H9 (cell line): ENCODE data around the gene CCDC40. TPM values are rescaled to one million over a fixed set of nuclear protein-coding genes. Genes with fewer than 3 reads are reported as not detected.

Experiments used
- DNase-seq: peaks from one replicate; pipeline ENCODE4 v3.0.0-alpha.2; 2017
- H2AFZ ChIP-seq: one replicate; pipeline ENCODE4 v1.6.1; 2013; ENCODE audit warnings: mild to moderate bottlenecking, low read length, control low read depth, moderate library complexity
- H2AK5ac ChIP-seq: 2 replicates; pipeline ENCODE4 v1.6.1; 2013; ENCODE audit warnings: low read length, control low read depth, mixed read lengths; ENCODE audit not compliant: insufficient read length
- H2BK120ac ChIP-seq: one replicate; pipeline ENCODE4 v1.6.1; 2013; ENCODE audit warnings: low read depth, mild to moderate bottlenecking, low read length, control low read depth, inconsistent platforms; ENCODE audit not compliant: poor library complexity, severe bottlenecking
- H2BK12ac ChIP-seq: 2 replicates; pipeline ENCODE4 v1.6.1; 2013; ENCODE audit warnings: low read length, control low read depth, mixed read lengths, low read depth; ENCODE audit not compliant: insufficient read length
- H2BK15ac ChIP-seq: 2 replicates; pipeline ENCODE4 v1.6.1; 2013; ENCODE audit warnings: low read depth, low read length, control low read depth
- H2BK20ac ChIP-seq: one replicate; pipeline ENCODE4 v1.6.1; 2013; ENCODE audit warnings: low read depth, mild to moderate bottlenecking, low read length, control low read depth, inconsistent platforms; ENCODE audit not compliant: poor library complexity, severe bottlenecking
- H2BK5ac ChIP-seq: 2 replicates; pipeline ENCODE4 v1.6.1; 2013; ENCODE audit warnings: low read length, control low read depth, mixed read lengths; ENCODE audit not compliant: insufficient read length
- H3K14ac ChIP-seq: 2 replicates; pipeline ENCODE4 v1.6.1; 2013; ENCODE audit warnings: low read length, control low read depth; ENCODE audit not compliant: insufficient read depth
- H3K18ac ChIP-seq: 2 replicates; pipeline ENCODE4 v1.6.1; 2013; ENCODE audit warnings: low read depth, mild to moderate bottlenecking, mixed read lengths, low read length, control low read depth; ENCODE audit not compliant: insufficient read length
- H3K23ac ChIP-seq: 2 replicates; pipeline ENCODE4 v1.6.1; 2013; ENCODE audit warnings: low read length, control low read depth, mixed read lengths, low read depth; ENCODE audit not compliant: insufficient read length
- H3K23me2 ChIP-seq: 2 replicates; pipeline ENCODE4 v1.6.1; 2013; ENCODE audit warnings: low read depth, mild to moderate bottlenecking, mixed read lengths, low read length, control low read depth; ENCODE audit not compliant: insufficient read length, poor library complexity, severe bottlenecking
- H3K27ac ChIP-seq: 2 replicates; pipeline ENCODE4 v1.5.1; 2013; ENCODE audit warnings: low read length, control low read depth, mixed read lengths, low read depth; ENCODE audit not compliant: insufficient read length
- H3K27me3 ChIP-seq: 2 replicates; pipeline ENCODE4 v1.6.1; 2013; ENCODE audit warnings: low read length, control low read depth, inconsistent platforms; ENCODE audit not compliant: insufficient read depth
- H3K4ac ChIP-seq: 2 replicates; pipeline ENCODE4 v1.6.1; 2013; ENCODE audit warnings: low read depth, mild to moderate bottlenecking, control low read depth, inconsistent platforms, low read length, moderate library complexity
- H3K4me1 ChIP-seq: 2 replicates; pipeline ENCODE4 v1.6.1; 2013; ENCODE audit warnings: low read length, control low read depth, inconsistent platforms; ENCODE audit not compliant: insufficient read depth
- H3K4me2 ChIP-seq: 2 replicates; pipeline ENCODE4 v1.6.1; 2013; ENCODE audit warnings: low read length, control low read depth, mixed read lengths; ENCODE audit not compliant: insufficient read length, insufficient read depth
- H3K56ac ChIP-seq: 2 replicates; pipeline ENCODE4 v1.6.1; 2013; ENCODE audit warnings: low read depth, mild to moderate bottlenecking, mixed read lengths, low read length, control low read depth; ENCODE audit not compliant: insufficient read length
- H3K79me1 ChIP-seq: 2 replicates; pipeline ENCODE4 v1.6.1; 2013; ENCODE audit warnings: low read depth, mild to moderate bottlenecking, moderate library complexity, low read length, control low read depth, inconsistent platforms; ENCODE audit not compliant: insufficient read depth, poor library complexity, severe bottlenecking
- H3K79me2 ChIP-seq: 2 replicates; pipeline ENCODE4 v1.6.1; 2013; ENCODE audit warnings: low read length, control low read depth, inconsistent platforms; ENCODE audit not compliant: insufficient read depth
- H3K9ac ChIP-seq: 2 replicates; pipeline ENCODE4 v1.6.1; 2013; ENCODE audit warnings: low read length, control low read depth, mixed read lengths; ENCODE audit not compliant: insufficient read length; ENCODE audit errors: extremely low read depth
- H3K9me3 ChIP-seq: one replicate; pipeline ENCODE4 v1.6.1; 2013; ENCODE audit warnings: low read depth, low read length, inconsistent platforms; ENCODE audit not compliant: control insufficient read depth
- H3T11ph ChIP-seq: one replicate; pipeline ENCODE4 v1.6.1; 2013; ENCODE audit warnings: mild to moderate bottlenecking, low read length, control low read depth, inconsistent platforms
- H4K20me1 ChIP-seq: one replicate; pipeline ENCODE4 v1.6.1; 2013; ENCODE audit not compliant: control insufficient read depth, insufficient read length, insufficient read depth
- H4K5ac ChIP-seq: 2 replicates; pipeline ENCODE4 v1.6.1; 2013; ENCODE audit warnings: low read depth, mild to moderate bottlenecking, mixed read lengths, low read length, control low read depth; ENCODE audit not compliant: insufficient read length
- H4K8ac ChIP-seq: replicated peaks from 2 replicates; pipeline ENCODE4 v1.6.1; 2013; ENCODE audit warnings: low read length, control low read depth, mixed read lengths, low read depth; ENCODE audit not compliant: insufficient read length
- H4K91ac ChIP-seq: 2 replicates; pipeline ENCODE4 v1.6.1; 2013; ENCODE audit warnings: low read depth, mild to moderate bottlenecking, moderate library complexity, mixed read lengths, low read length, control low read depth; ENCODE audit not compliant: insufficient read length
- H3K27ac Mint-ChIP-seq, 3 experiments: 2 replicates in 2 of 3; 3 replicates in 1 of 3; pipeline ENCODE4 v1.8.0; 2020 to 2021; ENCODE audit warnings: mixed read lengths in 3 of 3, mild to moderate bottlenecking in 1 of 3, moderate library complexity in 1 of 3
- H3K27me3 Mint-ChIP-seq: 2 replicates; pipeline ENCODE4 v1.8.0; 2021; ENCODE audit warnings: low read depth, mild to moderate bottlenecking, moderate library complexity, mixed read lengths
- H3K36me3 Mint-ChIP-seq, 3 experiments: 2 replicates in 2 of 3; 3 replicates in 1 of 3; pipeline ENCODE4 v1.8.0; 2020 to 2021; ENCODE audit warnings: low read depth in 3 of 3, mixed read lengths in 3 of 3; ENCODE audit not compliant: insufficient read depth in 1 of 3
- H3K4me1 Mint-ChIP-seq, 2 experiments: 2 replicates each; pipeline ENCODE4 v1.8.0; 2020; ENCODE audit warnings: mixed read lengths in 2 of 2
- H3K4me3 Mint-ChIP-seq, 2 experiments: 2 replicates in 1 of 2; 3 replicates in 1 of 2; pipeline ENCODE4 v1.8.0; 2020 to 2021; ENCODE audit warnings: mild to moderate bottlenecking in 2 of 2, mixed read lengths in 2 of 2, moderate library complexity in 1 of 2
- H3K9me3 Mint-ChIP-seq, 2 experiments: 2 replicates in 1 of 2; 3 replicates in 1 of 2; pipeline ENCODE4 v1.8.0; 2020; ENCODE audit warnings: mild to moderate bottlenecking in 2 of 2, mixed read lengths in 2 of 2, moderate library complexity in 1 of 2
- CTCF ChIP-seq: fragments of 200-600 bp; sonication (generic); conservative IDR thresholded peaks from 3 replicates; pipeline ENCODE4 v1.8.0; 2021; ENCODE audit warnings: antibody characterized with exemption, mild to moderate bottlenecking
- WGBS: extraction: QIAGEN DNeasy Blood & Tissue Kit; methylation state at CpG from one replicate; pipeline ENCODE4 v1.1.7; 2013; ENCODE audit warnings: missing lambda C conversion rate, low lambda C conversion rate, mixed read lengths; ENCODE audit not compliant: insufficient read length; ENCODE audit errors: extremely low coverage; 5-methylcytosine and 5-hydroxymethylcytosine counted together
- total RNA-seq: library from RNA; stranded (reverse); gene quantifications from 2 replicates; pipeline ENCODE4 v1.2.1, GENCODE V29; 2021

CCDC40 gene
- total RNA-seq, 1 experiment from 2014 or later: 8.9 TPM

DNA sequence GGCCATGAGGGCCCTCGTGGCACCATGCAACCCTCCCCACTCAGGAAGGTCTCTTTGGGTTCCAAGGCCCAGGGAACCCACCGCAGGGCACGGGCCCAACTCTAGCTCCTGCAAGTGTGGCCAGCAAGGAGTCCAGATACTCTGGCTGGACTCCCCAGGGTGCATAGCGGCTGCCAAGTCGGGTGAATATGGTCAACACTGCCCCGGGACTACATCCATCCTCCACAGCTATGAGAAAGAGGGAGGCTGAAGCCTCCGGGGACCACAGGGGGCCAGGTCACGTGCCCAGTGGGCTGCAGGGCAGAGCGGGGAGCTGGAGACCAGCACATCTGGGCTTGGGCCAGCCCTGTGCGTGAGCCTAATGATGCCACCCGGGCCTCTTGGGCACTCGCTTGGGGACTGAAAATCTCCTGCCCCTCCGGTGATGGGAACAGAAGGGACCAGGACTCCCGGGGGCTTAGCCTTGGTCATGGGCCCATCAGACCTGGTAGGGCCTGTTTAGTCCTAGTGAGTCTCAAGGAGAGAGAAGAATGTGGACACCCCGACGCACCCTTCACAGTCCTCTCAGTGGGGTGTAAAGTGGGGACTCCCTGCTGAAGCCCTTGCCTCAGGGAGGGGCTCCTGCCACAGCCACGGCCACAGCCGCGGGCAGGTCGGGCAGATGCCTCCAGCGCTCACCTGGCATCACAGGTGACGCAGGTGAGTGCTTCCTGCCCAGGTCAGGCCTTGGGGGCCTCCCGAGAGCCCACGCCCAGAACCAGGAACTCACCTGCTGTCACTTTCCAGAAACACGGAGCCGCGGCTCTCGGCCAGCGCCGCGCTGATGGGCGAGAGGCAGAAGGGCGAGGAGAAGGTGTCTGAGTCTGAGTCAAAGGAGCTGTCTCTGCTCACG is 26.8 kb upstream of the CCDC40 start:
- TF ChIP-seq CTCF: no peak
- Histone ChIP-seq H2BK20ac (no peak overlapping the region), H3K4ac (no peak overlapping the region), H4K20me1 (no peaks in the 10 kb centered on the region), H3K9ac (no peak overlapping the region), H3T11ph (no peak overlapping the region), H2AFZ (no peak overlapping the region), H3K23ac (no peak overlapping the region), H3K9me3 (no peaks in the 10 kb centered on the region), H2BK120ac (no peak overlapping the region), H3K27ac (no peak overlapping the region), H3K18ac (no peak overlapping the region), H3K23me2 (peaks cover 5% of the 10 kb centered on the region), H4K91ac (no peak overlapping the region), H2BK12ac (no peak overlapping the region), H4K5ac (no peak overlapping the region), H2AK5ac (no peak overlapping the region), H3K79me1 (no peaks in the 10 kb centered on the region), H3K56ac (no peak overlapping the region), H2BK5ac (no peak overlapping the region), H2BK15ac (no peak overlapping the region), H3K27me3 (no peaks in the 10 kb centered on the region), H3K4me1 (no peaks in the 10 kb centered on the region), H3K14ac (no peak overlapping the region), H3K4me2 (no peak overlapping the region), H3K79me2 (peaks cover 1% of the 10 kb centered on the region; the same call in 1 of the 2 replicates), H4K8ac (no peak overlapping the region)
- H3K36me3 Mint-ChIP-seq: peaks cover 9 to 23% (median 9%) of the 10 kb centered on the region in 3 experiments; a peak in 5 of 7 replicates
- no peak for DNase-seq
- no CpG with 5 or more reads among the region's 34 CpGs for WGBS
- H3K4me3 Mint-ChIP-seq: no peak overlapping the region
- H3K9me3 Mint-ChIP-seq: no peaks in the 10 kb centered on the region
- no peaks in the 10 kb centered on the region; the same call in 1 of the 2 replicates for H3K27me3 Mint-ChIP-seq
- peak overlapping the region in 1 of 3 experiments; percentile 39; a peak in 1 of 7 replicates for H3K27ac Mint-ChIP-seq
- peaks cover 10 to 19% of the 10 kb centered on the region in 2 experiments; a peak in 3 of 4 replicates for H3K4me1 Mint-ChIP-seq
